NCI-H1092 treated with DMSO at 0.1 percent for 48 hours (cell line): Measurements from ENCODE around the gene GPR142.

Experiments used
- DNase-seq: peaks from one replicate; lab custom pipeline; 2025; lab: John Stamatoyannopoulos, UW

The GPR142 gene

GRCh38 chr17:74344658-74345057 lies 22.6 kb upstream of the GPR142 start:
- DNase-seq: no peak

GRCh38 chr17:74345433-74346241 lies 21.7 kb upstream of the GPR142 start:
- no peak for DNase-seq

- no peak for DNase-seq
Measured at GRCh38 chr17:74347646-74348045, 19.7 kb upstream of the GPR142 start.

GRCh38 chr17:74349120-74349519 lies 18.2 kb upstream of the GPR142 start:
- no peak for DNase-seq

- no peak for DNase-seq
Measured at GRCh38 chr17:74350486-74350885, 16.8 kb upstream of the GPR142 start.

GRCh38 chr17:74351552-74352210 lies 15.6 kb upstream of the GPR142 start:
- DNase-seq: no peak

GRCh38 chr17:74353446-74354060 lies 13.8 kb upstream of the GPR142 start:
- no peak for DNase-seq

- DNase-seq: no peak
Measured at GRCh38 chr17:74354123-74354522, 13.2 kb upstream of the GPR142 start.

- DNase-seq: no peak
Measured at GRCh38 chr17:74354561-74354960, 12.7 kb upstream of the GPR142 start.

GRCh38 chr17:74355065-74355464 lies 12.2 kb upstream of the GPR142 start:
- DNase-seq: no peak

GRCh38 chr17:74356646-74357465 lies 10.4 kb upstream of the GPR142 start:
- no peak for DNase-seq

- no peak for DNase-seq
Measured at GRCh38 chr17:74357466-74357809, 9.9 kb upstream of the GPR142 start.

- DNase-seq: no peak
Measured at GRCh38 chr17:74358697-74359096, 8.6 kb upstream of the GPR142 start.

GRCh38 chr17:74359916-74360315 lies 7.4 kb upstream of the GPR142 start:
- DNase-seq: no peak

GRCh38 chr17:74360899-74361229 lies 6.4 kb upstream of the GPR142 start:
- no peak for DNase-seq

GRCh38 chr17:74361230-74362068 lies 5.9 kb upstream of the GPR142 start, which contains the start of gene BTBD17:
TSS of gene BTBD17 (minus strand) at chr17:74361868. CDS start at chr17:74361819, 49 bp downstream.
- DNase-seq: peak; percentile 94

- peak; percentile 91 for DNase-seq
Measured at GRCh38 chr17:74362069-74362405, 5.3 kb upstream of the GPR142 start.

- peak; percentile 94 for DNase-seq
Measured at GRCh38 chr17:74362810-74363498, 4.4 kb upstream of the GPR142 start.

- peak; percentile 50 for DNase-seq
Measured at GRCh38 chr17:74368341-74369081, 1.2 kb downstream of the GPR142 start.

GRCh38 chr17:74369221-74369620 lies 1.9 kb downstream of the GPR142 start:
- no peak for DNase-seq
